Gastrocnemius medialis (tissue), 4 donors: ENCODE data around the gene UCK1.

Source experiments
- POLR2A ChIP-seq, 2 donors: fragments of 450-650 bp; IDR thresholded peaks; one replicate each; pipeline ENCODE4 v1.6.1; 2017; ENCODE audit warnings: antibody characterized with exemption in 2 of 2, mild to moderate bottlenecking in 2 of 2, moderate library complexity in 2 of 2
- TF ChIP-seq, protein P1 (sequence below), 5 experiments: fragments of 450-650 bp in 3 of 5; fragments of 200-600 bp in 2 of 5; sonication (generic) in 2 of 5; IDR thresholded peaks in 4 of 5; conservative IDR thresholded peaks in 1 of 5; 1 replicate in 4 of 5; 2 replicates in 1 of 5; pipeline ENCODE4 v1.5.1; 2016 to 2019; ENCODE audit warnings: antibody characterized with exemption in 5 of 5, mild to moderate bottlenecking in 3 of 5, moderate library complexity in 3 of 5

DNA sequence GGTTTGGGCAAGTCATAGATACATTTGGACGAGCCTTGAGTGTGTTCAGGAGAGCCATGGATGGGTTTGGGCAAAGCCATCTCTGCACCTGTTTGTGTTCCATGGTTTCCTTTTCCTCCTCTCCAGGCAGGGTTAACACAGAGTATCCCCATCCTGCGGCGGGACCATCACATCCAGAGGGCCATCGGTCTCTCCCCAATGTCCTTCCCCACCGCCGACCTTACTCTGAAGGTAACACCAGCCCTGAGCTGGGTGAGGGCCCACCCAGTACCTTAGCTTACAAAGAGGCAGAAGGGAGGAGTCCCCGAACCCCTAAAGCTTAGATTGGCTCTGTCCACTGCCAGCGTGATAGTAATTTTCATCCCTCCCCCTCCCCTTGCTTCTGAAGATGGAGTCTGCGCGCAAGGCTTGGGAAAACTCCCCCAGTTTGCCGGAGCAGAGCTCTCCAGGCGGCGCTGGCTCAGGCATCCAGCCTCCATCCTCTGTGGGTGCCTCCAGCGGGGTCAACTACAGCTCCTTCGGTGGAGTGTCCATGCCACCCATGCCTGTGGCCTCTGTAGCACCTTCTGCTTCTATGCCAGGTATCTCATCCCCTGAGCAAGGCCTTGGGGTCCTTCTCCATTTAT lies 46.4 kb downstream of the UCK1 start:
- TF ChIP-seq, protein P1, sequence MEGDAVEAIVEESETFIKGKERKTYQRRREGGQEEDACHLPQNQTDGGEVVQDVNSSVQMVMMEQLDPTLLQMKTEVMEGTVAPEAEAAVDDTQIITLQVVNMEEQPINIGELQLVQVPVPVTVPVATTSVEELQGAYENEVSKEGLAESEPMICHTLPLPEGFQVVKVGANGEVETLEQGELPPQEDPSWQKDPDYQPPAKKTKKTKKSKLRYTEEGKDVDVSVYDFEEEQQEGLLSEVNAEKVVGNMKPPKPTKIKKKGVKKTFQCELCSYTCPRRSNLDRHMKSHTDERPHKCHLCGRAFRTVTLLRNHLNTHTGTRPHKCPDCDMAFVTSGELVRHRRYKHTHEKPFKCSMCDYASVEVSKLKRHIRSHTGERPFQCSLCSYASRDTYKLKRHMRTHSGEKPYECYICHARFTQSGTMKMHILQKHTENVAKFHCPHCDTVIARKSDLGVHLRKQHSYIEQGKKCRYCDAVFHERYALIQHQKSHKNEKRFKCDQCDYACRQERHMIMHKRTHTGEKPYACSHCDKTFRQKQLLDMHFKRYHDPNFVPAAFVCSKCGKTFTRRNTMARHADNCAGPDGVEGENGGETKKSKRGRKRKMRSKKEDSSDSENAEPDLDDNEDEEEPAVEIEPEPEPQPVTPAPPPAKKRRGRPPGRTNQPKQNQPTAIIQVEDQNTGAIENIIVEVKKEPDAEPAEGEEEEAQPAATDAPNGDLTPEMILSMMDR (IDR thresholded peaks at IDR 0.05 in 4 of 5, conservative IDR thresholded peaks at IDR 0.05 in 1 of 5), result no peak
- no peak for TF ChIP-seq POLR2A (IDR thresholded peaks at IDR 0.05)
